K562 (cell line): Measurements from ENCODE around the gene LCP2. TPM values are rescaled to one million over a fixed set of nuclear protein-coding genes. Genes with fewer than 3 reads are reported as not detected.

Experiments used
- HSF4 ChIP-seq: fragments of 250-450 bp; sonication (Bioruptor Pico); IDR thresholded peaks from 2 replicates; pipeline ENCODE4 v2.1.2; 2022; ENCODE audit warnings: mild to moderate bottlenecking, moderate library complexity, borderline replicate concordance
- MAFK ChIP-seq: IDR thresholded peaks from 2 replicates; pipeline ENCODE4 v1.6.1; 2011; ENCODE audit warnings: low read length, improper control_type of control experiment
- MXI1 ChIP-seq: IDR thresholded peaks from 2 replicates; pipeline ENCODE4 v1.6.1; 2011; ENCODE audit warnings: low read depth, mild to moderate bottlenecking, improper control_type of control experiment, low read length
- MYC ChIP-seq, 2 experiments: fragments of 250-450 bp in 1 of 2; sonication (Bioruptor Pico) in 1 of 2; IDR thresholded peaks; 2 replicates each; pipeline versions ENCODE4 v1.5.1 to v1.6.1; 2012 to 2021; ENCODE audit warnings: low read depth in 2 of 2, borderline replicate concordance in 1 of 2, improper control_type of control experiment in 1 of 2, low read length in 1 of 2, mild to moderate bottlenecking in 1 of 2, moderate library complexity in 1 of 2
- NCOA1 ChIP-seq: fragments of 450-650 bp; IDR thresholded peaks from 2 replicates; pipeline ENCODE4 v1.6.1; 2016; ENCODE audit warnings: low read depth
- NRF1 ChIP-seq, 2 experiments: fragments of 450-650 bp; IDR thresholded peaks in 1 of 2; conservative IDR thresholded peaks in 1 of 2; 2 replicates each; pipeline ENCODE4 v1.6.1; 2014; ENCODE audit warnings: mild to moderate bottlenecking in 2 of 2
- OTX1 ChIP-seq: fragments of 450-650 bp; formaldehyde crosslinking; IDR thresholded peaks from 2 replicates; pipeline ENCODE4 v1.4.0; 2022; ENCODE audit warnings: mild to moderate bottlenecking
- PCBP1 ChIP-seq: fragments of 200-400 bp; formaldehyde crosslinking; IDR thresholded peaks from 2 replicates; pipeline ENCODE4 v1.6.1; 2018; ENCODE audit warnings: mild to moderate bottlenecking, low read depth, low read length; ENCODE audit not compliant: poor library complexity, severe bottlenecking
- ZC3H8 ChIP-seq: fragments of 450-650 bp; IDR thresholded peaks from 2 replicates; pipeline ENCODE4 v1.6.1; 2017
- ZNF699 ChIP-seq: fragments of 250-450 bp; sonication (Bioruptor Pico); IDR thresholded peaks from 2 replicates; pipeline ENCODE4 v1.8.0; 2021; ENCODE audit warnings: mild to moderate bottlenecking, moderate library complexity; ENCODE audit not compliant: insufficient replicate concordance
- polyA plus RNA-seq, 8 experiments: library from polyadenylated mRNA; depleted of rRNA in 4 of 8; stranded (reverse) in 5 of 8; unstranded in 3 of 8; fragments of >200 nt; fragmentation: Nextera tagmentation in 2 of 8; fragmentation: Illumina TruSeq in 1 of 8; extraction: Ambion mirVana in 2 of 8; extraction: Trizol in 1 of 8; gene quantifications; 2 replicates each; pipeline versions ENCODE4 v1.2.1 to v1.2.3, GENCODE V29; 2011 to 2014; ENCODE audit warnings: inconsistent platforms in 1 of 8, missing spikeins in 1 of 8
- total RNA-seq, 7 experiments: library from RNA; depleted of rRNA in 6 of 7; stranded (reverse); fragments of >200 nt in 6 of 7; fragmentation: Illumina TruSeq in 2 of 7; extraction: Trizol in 2 of 7; gene quantifications; 2 replicates each; pipeline versions ENCODE4 v1.2.1 to v1.2.3, GENCODE V29; 2011 to 2021; ENCODE audit warnings: low replicate concordance in 1 of 7
- TF ChIP-seq, protein P1 (sequence below), 3 experiments: IDR thresholded peaks in 2 of 3; conservative IDR thresholded peaks in 1 of 3; 2 replicates each; pipeline ENCODE4 v1.5.1; 2011 to 2012; ENCODE audit warnings: low read length in 3 of 3, mild to moderate bottlenecking in 3 of 3, control low read depth in 2 of 3, improper control_type of control experiment in 1 of 3, inconsistent platforms in 1 of 3, low read depth in 1 of 3, mixed read lengths in 1 of 3, moderate library complexity in 1 of 3; ENCODE audit not compliant: insufficient read depth in 2 of 3
- TF ChIP-seq, protein P2 (sequence below): sonication (generic); formaldehyde crosslinking; IDR thresholded peaks from 2 replicates; pipeline ENCODE4 v1.8.0; 2022; ENCODE audit warnings: missing genetic modification reagents, mild to moderate bottlenecking, borderline replicate concordance
- TF ChIP-seq, protein P3 (sequence below): fragments of 450-650 bp; formaldehyde crosslinking; IDR thresholded peaks from 2 replicates; pipeline ENCODE4 v1.4.0; 2020; ENCODE audit warnings: mild to moderate bottlenecking, moderate library complexity
- TF ChIP-seq, protein P4 (sequence below), 2 experiments: fragments of 450-650 bp; formaldehyde crosslinking in 1 of 2; IDR thresholded peaks; 2 replicates each; pipeline versions ENCODE4 v1.4.0 to v1.6.1; 2014 to 2020; ENCODE audit warnings: mild to moderate bottlenecking in 2 of 2, borderline replicate concordance in 1 of 2, low read depth in 1 of 2

LCP2 gene
- total and polyA plus RNA-seq, 9 of the 15 experiments (the other 6 are each of a cell fraction or from before 2014, with no cell fraction given) = 4.0 to 31.3 (median 14.6) TPM

DNA sequence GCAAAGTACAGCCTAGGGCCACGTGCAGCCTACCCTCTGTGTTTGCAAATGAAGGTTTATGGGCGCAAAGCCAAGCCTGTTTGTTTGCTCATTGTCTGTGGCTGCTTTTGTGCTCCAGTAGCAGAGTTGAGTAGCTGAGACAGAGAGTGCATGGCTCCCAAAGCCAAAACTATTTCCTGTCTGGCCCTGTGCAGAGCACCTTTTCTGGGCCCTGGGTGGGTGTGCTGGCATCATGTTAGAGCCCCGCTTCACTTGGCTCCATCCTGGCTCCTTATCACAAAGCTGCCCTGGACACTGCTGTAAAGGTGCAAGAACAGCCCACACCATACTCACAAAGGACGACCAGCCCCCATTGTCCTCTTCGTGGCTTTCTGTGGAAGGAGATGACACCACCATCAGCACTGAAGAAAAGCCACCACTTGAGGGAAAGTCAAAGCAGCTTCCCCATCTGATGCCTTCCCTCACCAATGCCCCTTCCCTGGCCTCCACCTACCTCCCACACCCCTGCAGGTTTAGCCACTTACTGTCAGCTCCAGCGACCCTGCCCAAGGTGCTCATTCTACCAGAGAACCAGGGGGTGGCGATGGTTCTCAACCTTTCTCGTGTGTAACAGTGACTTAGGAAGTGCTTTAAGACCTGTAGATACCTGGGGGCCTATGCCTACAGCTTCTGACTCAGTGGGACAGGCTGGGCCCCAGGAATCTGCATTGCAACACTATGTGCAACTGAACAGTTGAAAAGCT is 23.4 kb downstream of the LCP2 start (continued):
- TF ChIP-seq NRF1 (conservative IDR thresholded peaks at IDR 0.05 in 1 of 2, IDR thresholded peaks at IDR 0.05 in 1 of 2) (no peak), OTX1 (CRISPR knock-in tag) (no peak), HSF4 (no peak), ZC3H8 (no peak), MAFK (no peak), NCOA1 (no peak), MXI1 (no peak), PCBP1 (no peak), ZNF699 (no peak), MYC (IDR thresholded peaks at IDR 0.05; ENCODE audit: low read depth, low read length) (no peak), MYC (CRISPR knock-in tag; IDR thresholded peaks at IDR 0.05; ENCODE audit: borderline replicate concordance, low read depth) (no peak)
- TF ChIP-seq, protein P1, sequence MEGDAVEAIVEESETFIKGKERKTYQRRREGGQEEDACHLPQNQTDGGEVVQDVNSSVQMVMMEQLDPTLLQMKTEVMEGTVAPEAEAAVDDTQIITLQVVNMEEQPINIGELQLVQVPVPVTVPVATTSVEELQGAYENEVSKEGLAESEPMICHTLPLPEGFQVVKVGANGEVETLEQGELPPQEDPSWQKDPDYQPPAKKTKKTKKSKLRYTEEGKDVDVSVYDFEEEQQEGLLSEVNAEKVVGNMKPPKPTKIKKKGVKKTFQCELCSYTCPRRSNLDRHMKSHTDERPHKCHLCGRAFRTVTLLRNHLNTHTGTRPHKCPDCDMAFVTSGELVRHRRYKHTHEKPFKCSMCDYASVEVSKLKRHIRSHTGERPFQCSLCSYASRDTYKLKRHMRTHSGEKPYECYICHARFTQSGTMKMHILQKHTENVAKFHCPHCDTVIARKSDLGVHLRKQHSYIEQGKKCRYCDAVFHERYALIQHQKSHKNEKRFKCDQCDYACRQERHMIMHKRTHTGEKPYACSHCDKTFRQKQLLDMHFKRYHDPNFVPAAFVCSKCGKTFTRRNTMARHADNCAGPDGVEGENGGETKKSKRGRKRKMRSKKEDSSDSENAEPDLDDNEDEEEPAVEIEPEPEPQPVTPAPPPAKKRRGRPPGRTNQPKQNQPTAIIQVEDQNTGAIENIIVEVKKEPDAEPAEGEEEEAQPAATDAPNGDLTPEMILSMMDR (IDR thresholded peaks at IDR 0.05 in 2 of 3, conservative IDR thresholded peaks at IDR 0.05 in 1 of 3; ENCODE audit: insufficient read depth in 2 of 3, low read depth in 1 of 3, low read length in 3 of 3) = peak; percentile 36 to 66 (median 57); a peak in 4 of 6 replicates
- TF ChIP-seq, protein P2, sequence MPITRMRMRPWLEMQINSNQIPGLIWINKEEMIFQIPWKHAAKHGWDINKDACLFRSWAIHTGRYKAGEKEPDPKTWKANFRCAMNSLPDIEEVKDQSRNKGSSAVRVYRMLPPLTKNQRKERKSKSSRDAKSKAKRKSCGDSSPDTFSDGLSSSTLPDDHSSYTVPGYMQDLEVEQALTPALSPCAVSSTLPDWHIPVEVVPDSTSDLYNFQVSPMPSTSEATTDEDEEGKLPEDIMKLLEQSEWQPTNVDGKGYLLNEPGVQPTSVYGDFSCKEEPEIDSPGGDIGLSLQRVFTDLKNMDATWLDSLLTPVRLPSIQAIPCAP (CRISPR knock-in tag) = no peak
- TF ChIP-seq, protein P3, sequence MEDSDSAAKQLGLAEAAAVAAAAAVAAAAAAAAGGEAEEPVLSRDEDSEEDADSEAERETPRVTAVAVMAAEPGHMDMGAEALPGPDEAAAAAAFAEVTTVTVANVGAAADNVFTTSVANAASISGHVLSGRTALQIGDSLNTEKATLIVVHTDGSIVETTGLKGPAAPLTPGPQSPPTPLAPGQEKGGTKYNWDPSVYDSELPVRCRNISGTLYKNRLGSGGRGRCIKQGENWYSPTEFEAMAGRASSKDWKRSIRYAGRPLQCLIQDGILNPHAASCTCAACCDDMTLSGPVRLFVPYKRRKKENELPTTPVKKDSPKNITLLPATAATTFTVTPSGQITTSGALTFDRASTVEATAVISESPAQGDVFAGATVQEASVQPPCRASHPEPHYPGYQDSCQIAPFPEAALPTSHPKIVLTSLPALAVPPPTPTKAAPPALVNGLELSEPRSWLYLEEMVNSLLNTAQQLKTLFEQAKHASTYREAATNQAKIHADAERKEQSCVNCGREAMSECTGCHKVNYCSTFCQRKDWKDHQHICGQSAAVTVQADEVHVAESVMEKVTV (CRISPR knock-in tag) = no peak
- TF ChIP-seq, protein P4, sequence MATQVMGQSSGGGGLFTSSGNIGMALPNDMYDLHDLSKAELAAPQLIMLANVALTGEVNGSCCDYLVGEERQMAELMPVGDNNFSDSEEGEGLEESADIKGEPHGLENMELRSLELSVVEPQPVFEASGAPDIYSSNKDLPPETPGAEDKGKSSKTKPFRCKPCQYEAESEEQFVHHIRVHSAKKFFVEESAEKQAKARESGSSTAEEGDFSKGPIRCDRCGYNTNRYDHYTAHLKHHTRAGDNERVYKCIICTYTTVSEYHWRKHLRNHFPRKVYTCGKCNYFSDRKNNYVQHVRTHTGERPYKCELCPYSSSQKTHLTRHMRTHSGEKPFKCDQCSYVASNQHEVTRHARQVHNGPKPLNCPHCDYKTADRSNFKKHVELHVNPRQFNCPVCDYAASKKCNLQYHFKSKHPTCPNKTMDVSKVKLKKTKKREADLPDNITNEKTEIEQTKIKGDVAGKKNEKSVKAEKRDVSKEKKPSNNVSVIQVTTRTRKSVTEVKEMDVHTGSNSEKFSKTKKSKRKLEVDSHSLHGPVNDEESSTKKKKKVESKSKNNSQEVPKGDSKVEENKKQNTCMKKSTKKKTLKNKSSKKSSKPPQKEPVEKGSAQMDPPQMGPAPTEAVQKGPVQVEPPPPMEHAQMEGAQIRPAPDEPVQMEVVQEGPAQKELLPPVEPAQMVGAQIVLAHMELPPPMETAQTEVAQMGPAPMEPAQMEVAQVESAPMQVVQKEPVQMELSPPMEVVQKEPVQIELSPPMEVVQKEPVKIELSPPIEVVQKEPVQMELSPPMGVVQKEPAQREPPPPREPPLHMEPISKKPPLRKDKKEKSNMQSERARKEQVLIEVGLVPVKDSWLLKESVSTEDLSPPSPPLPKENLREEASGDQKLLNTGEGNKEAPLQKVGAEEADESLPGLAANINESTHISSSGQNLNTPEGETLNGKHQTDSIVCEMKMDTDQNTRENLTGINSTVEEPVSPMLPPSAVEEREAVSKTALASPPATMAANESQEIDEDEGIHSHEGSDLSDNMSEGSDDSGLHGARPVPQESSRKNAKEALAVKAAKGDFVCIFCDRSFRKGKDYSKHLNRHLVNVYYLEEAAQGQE (IDR thresholded peaks at IDR 0.05; ENCODE audit: borderline replicate concordance) = peak; percentile 65; the same call in 1 of the 2 replicates
- TF ChIP-seq, protein P4 (CRISPR knock-in tag; IDR thresholded peaks at IDR 0.05; ENCODE audit: low read depth) = no peak
